HCT116 (cell line): ENCODE results near the gene KRTAP12-3.

ENCODE experiments used
- CEBPB ChIP-seq: IDR thresholded peaks from 2 replicates; pipeline ENCODE4 v1.6.1; 2012; ENCODE audit warnings: low read depth
- EGR1 ChIP-seq: IDR thresholded peaks from 2 replicates; pipeline ENCODE4 v1.6.1; 2012; ENCODE audit warnings: low read depth
- EZH2 ChIP-seq: fragments of 200-600 bp; sonication (generic); IDR thresholded peaks from 2 replicates; pipeline ENCODE4 v1.6.1; 2017; ENCODE audit warnings: antibody characterized with exemption, mixed run types
- EZH2phosphoT487 ChIP-seq: fragments of 200-600 bp; IDR thresholded peaks from 2 replicates; pipeline ENCODE4 v1.6.1; 2018; ENCODE audit warnings: antibody characterized with exemption, borderline replicate concordance
- POLR2A ChIP-seq: IDR thresholded peaks from 2 replicates; pipeline ENCODE4 v1.7.0; 2011; ENCODE audit warnings: borderline replicate concordance; ENCODE audit not compliant: insufficient read depth, insufficient read length; ENCODE audit errors: extremely low read depth
- POLR2AphosphoS5 ChIP-seq: IDR thresholded peaks from 2 replicates; pipeline ENCODE4 v1.6.1; 2011; ENCODE audit warnings: mild to moderate bottlenecking, low read depth, low read length, moderate library complexity
- SIN3A ChIP-seq: IDR thresholded peaks from 2 replicates; pipeline ENCODE4 v1.6.1; 2012; ENCODE audit warnings: low read depth
- YY1 ChIP-seq: IDR thresholded peaks from 2 replicates; pipeline ENCODE4 v1.6.1; 2011; ENCODE audit warnings: low read length, low read depth, moderate library complexity, mild to moderate bottlenecking; ENCODE audit not compliant: insufficient replicate concordance; ENCODE audit errors: extremely low read depth
- TF ChIP-seq, protein P1 (sequence below), 3 experiments: fragments of 200-600 bp in 1 of 3; sonication (generic) in 1 of 3; IDR thresholded peaks in 2 of 3; conservative IDR thresholded peaks in 1 of 3; 2 replicates each; pipeline ENCODE4 v1.5.1; 2012 to 2017; ENCODE audit warnings: low read depth in 2 of 3, low read length in 2 of 3, antibody characterized with exemption in 1 of 3, borderline replicate concordance in 1 of 3, control low read depth in 1 of 3, mild to moderate bottlenecking in 1 of 3, mixed read lengths in 1 of 3, mixed run types in 1 of 3, moderate library complexity in 1 of 3; ENCODE audit not compliant: insufficient read depth in 1 of 3
- TF ChIP-seq, protein P2 (sequence below): IDR thresholded peaks from 2 replicates; pipeline ENCODE4 v1.6.1; 2012

DNA sequence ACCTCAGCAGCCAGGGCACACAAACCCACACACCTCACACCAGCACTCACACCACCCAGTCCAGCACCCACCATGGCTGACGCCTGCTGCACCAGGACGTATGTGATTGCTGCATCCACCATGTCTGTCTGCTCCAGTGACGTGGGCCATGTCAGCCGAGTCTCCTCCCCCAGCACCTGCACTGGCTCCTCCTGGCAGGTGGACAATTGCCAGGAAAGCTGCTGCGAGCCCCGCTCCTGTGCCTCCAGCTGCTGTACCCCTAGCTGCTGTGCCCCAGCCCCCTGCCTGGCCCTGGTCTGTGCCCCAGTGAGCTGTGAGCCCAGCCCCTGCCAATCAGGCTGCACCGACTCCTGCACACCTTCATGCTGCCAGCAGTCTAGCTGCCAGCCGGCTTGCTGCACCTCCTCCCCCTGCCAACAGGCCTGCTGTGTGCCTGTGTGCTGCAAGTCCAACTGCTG, 45.7 kb upstream of the KRTAP12-3 start, which contains the start of gene KRTAP10-8:
- TF ChIP-seq YY1 (no peak), POLR2A (no peak), EZH2phosphoT487 (no peak), EGR1 (no peak), EZH2 (no peak), POLR2AphosphoS5 (no peak), CEBPB (no peak), SIN3A (no peak)
- TF ChIP-seq, protein P1, sequence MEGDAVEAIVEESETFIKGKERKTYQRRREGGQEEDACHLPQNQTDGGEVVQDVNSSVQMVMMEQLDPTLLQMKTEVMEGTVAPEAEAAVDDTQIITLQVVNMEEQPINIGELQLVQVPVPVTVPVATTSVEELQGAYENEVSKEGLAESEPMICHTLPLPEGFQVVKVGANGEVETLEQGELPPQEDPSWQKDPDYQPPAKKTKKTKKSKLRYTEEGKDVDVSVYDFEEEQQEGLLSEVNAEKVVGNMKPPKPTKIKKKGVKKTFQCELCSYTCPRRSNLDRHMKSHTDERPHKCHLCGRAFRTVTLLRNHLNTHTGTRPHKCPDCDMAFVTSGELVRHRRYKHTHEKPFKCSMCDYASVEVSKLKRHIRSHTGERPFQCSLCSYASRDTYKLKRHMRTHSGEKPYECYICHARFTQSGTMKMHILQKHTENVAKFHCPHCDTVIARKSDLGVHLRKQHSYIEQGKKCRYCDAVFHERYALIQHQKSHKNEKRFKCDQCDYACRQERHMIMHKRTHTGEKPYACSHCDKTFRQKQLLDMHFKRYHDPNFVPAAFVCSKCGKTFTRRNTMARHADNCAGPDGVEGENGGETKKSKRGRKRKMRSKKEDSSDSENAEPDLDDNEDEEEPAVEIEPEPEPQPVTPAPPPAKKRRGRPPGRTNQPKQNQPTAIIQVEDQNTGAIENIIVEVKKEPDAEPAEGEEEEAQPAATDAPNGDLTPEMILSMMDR (IDR thresholded peaks at IDR 0.05 in 2 of 3, conservative IDR thresholded peaks at IDR 0.05 in 1 of 3; ENCODE audit: borderline replicate concordance in 1 of 3, insufficient read depth in 1 of 3, low read depth in 2 of 3, low read length in 2 of 3), result no peak
- TF ChIP-seq, protein P2, sequence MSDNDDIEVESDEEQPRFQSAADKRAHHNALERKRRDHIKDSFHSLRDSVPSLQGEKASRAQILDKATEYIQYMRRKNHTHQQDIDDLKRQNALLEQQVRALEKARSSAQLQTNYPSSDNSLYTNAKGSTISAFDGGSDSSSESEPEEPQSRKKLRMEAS, result no peak
